Measurements from ENCODE around the gene ZBTB34. TPM values are rescaled to one million over a fixed set of nuclear protein-coding genes. Genes with fewer than 3 reads are reported as not detected.

Gene ZBTB34
- total RNA-seq, 2 experiments from 2014 or later, result 2.5 to 2.9 TPM

GRCh38 chr9:126915846-126916543 lies 55.6 kb downstream of the ZBTB34 start:
- peaks cover 7% of the 10 kb centered on the region for H3K4me1 Mint-ChIP-seq (ENCODE audit: low read depth)
- no peaks in the 10 kb centered on the region for H3K9me3 Mint-ChIP-seq
- no peaks in the 10 kb centered on the region for H3K27me3 ChIP-seq (ENCODE audit: control insufficient read depth in 1 of 2, insufficient read depth in 2 of 2, low read length in 2 of 2)
- H3K36me3 ChIP-seq (ENCODE audit: insufficient read depth, low read length), result no peaks in the 10 kb centered on the region
- no peak overlapping the region for H3K4me3 ChIP-seq (ENCODE audit: low read length)
- intact Hi-C loops (cut with DNase I, micrococcal nuclease), result loop anchor here in 1 of 2 experiments (2.0 to 10.0 kb wide), 4 partner anchors 55 to 509 kb away; partner anchors contain the start of genes ZBTB34, ZBTB43 and ZNF79
- peaks cover 0 to 3% of the 10 kb centered on the region in 2 experiments for H3K9me3 ChIP-seq (ENCODE audit: control insufficient read depth in 1 of 2, insufficient read depth in 1 of 2, low read length in 2 of 2)
- no peak for ATAC-seq (ENCODE audit: poor library complexity)
- no peaks in the 10 kb centered on the region for H3K36me3 Mint-ChIP-seq (ENCODE audit: low read depth)
- H3K27ac Mint-ChIP-seq, result no peak overlapping the region
- H3K4me1 ChIP-seq (ENCODE audit: insufficient read depth, low read length), result peaks cover 12% of the 10 kb centered on the region
- ChIA-PET CTCF (no interaction called here), POLR2A (no interaction called here)
- peak overlapping the region; percentile 86 for H3K4me3 Mint-ChIP-seq
- TF ChIP-seq CTCF (IDR thresholded peaks at IDR 0.05), result no peak
- no peak overlapping the region for H3K27ac ChIP-seq (ENCODE audit: low read depth in 1 of 2, low read length in 2 of 2)
- DNase-seq, result no peak
- H3K27me3 Mint-ChIP-seq, result no peaks in the 10 kb centered on the region

GRCh38 chr9:126916909-126917308 lies 56.5 kb downstream of the ZBTB34 start:
- Mint-ChIP-seq H3K27ac (no peak overlapping the region), H3K9me3 (no peaks in the 10 kb centered on the region), H3K27me3 (no peaks in the 10 kb centered on the region), H3K4me1 (ENCODE audit: low read depth) (peaks cover 7% of the 10 kb centered on the region), H3K4me3 (peak overlapping the region; percentile 65), H3K36me3 (ENCODE audit: low read depth) (no peaks in the 10 kb centered on the region)
- Histone ChIP-seq H3K27ac (ENCODE audit: low read depth in 1 of 2, low read length in 2 of 2) (no peak overlapping the region), H3K9me3 (ENCODE audit: control insufficient read depth in 1 of 2, insufficient read depth in 1 of 2, low read length in 2 of 2) (no peaks in the 10 kb centered on the region), H3K4me3 (ENCODE audit: low read length) (no peak overlapping the region), H3K4me1 (ENCODE audit: insufficient read depth, low read length) (peaks cover 12% of the 10 kb centered on the region), H3K27me3 (ENCODE audit: control insufficient read depth in 1 of 2, insufficient read depth in 2 of 2, low read length in 2 of 2) (no peaks in the 10 kb centered on the region), H3K36me3 (ENCODE audit: insufficient read depth, low read length) (no peaks in the 10 kb centered on the region)
- TF ChIP-seq CTCF (IDR thresholded peaks at IDR 0.05), result no peak
- no peak for ATAC-seq (ENCODE audit: poor library complexity)
- ChIA-PET POLR2A (no interaction called here), CTCF (interaction anchor here (0.6 kb wide), 1 partner anchor 47 kb away, joined by 3 read pairs; no protein-coding TSS in a partner anchor)
- intact Hi-C loops (cut with DNase I, micrococcal nuclease), result loop anchor here in 1 of 2 experiments (10.0 kb wide), 2 partner anchors 192 to 508 kb away; partner anchors contain the start of gene ZNF79
- DNase-seq, result no peak

GRCh38 chr9:126919193-126919592 lies 58.8 kb downstream of the ZBTB34 start:
- TF ChIP-seq CTCF (IDR thresholded peaks at IDR 0.05), result no peak
- ChIA-PET POLR2A (no interaction called here), CTCF (no interaction called here)
- ATAC-seq (ENCODE audit: poor library complexity) (no peak), DNase-seq (no peak)
- Histone ChIP-seq H3K4me1 (ENCODE audit: insufficient read depth, low read length) (peaks cover 9% of the 10 kb centered on the region), H3K9me3 (ENCODE audit: control insufficient read depth in 1 of 2, insufficient read depth in 1 of 2, low read length in 2 of 2) (no peaks in the 10 kb centered on the region), H3K4me3 (ENCODE audit: low read length) (no peak overlapping the region), H3K27ac (ENCODE audit: low read depth in 1 of 2, low read length in 2 of 2) (no peak overlapping the region), H3K27me3 (ENCODE audit: control insufficient read depth in 1 of 2, insufficient read depth in 2 of 2, low read length in 2 of 2) (no peaks in the 10 kb centered on the region), H3K36me3 (ENCODE audit: insufficient read depth, low read length) (no peaks in the 10 kb centered on the region)
- H3K4me1 Mint-ChIP-seq (ENCODE audit: low read depth), result peaks cover 7% of the 10 kb centered on the region
- H3K4me3 Mint-ChIP-seq, result no peak overlapping the region
- H3K27me3 Mint-ChIP-seq, result no peaks in the 10 kb centered on the region
- H3K36me3 Mint-ChIP-seq (ENCODE audit: low read depth), result no peaks in the 10 kb centered on the region
- no peaks in the 10 kb centered on the region for H3K9me3 Mint-ChIP-seq
- intact Hi-C loops (cut with DNase I, micrococcal nuclease), result loop anchor here in 1 of 2 experiments (10.0 kb wide), 2 partner anchors 194 to 506 kb away; partner anchors contain the start of gene ZNF79
- no peak overlapping the region for H3K27ac Mint-ChIP-seq

Measured in CD4-positive, alpha-beta T cell (primary cell).